H9 (cell line): ENCODE results near the gene FAM78B. TPM values are rescaled to one million over a fixed set of nuclear protein-coding genes. Genes with fewer than 3 reads are reported as not detected.
A peak's percentile ranks its signal among the peaks of the same experiment; 100 is the strongest.

Experiments
- DNase-seq: peaks from one replicate; pipeline ENCODE4 v3.0.0-alpha.2; 2017
- H2AFZ ChIP-seq: one replicate; pipeline ENCODE4 v1.6.1; 2013; ENCODE audit warnings: mild to moderate bottlenecking, low read length, control low read depth, moderate library complexity
- H2AK5ac ChIP-seq: 2 replicates; pipeline ENCODE4 v1.6.1; 2013; ENCODE audit warnings: low read length, control low read depth, mixed read lengths; ENCODE audit not compliant: insufficient read length
- H2BK120ac ChIP-seq: one replicate; pipeline ENCODE4 v1.6.1; 2013; ENCODE audit warnings: low read depth, mild to moderate bottlenecking, low read length, control low read depth, inconsistent platforms; ENCODE audit not compliant: poor library complexity, severe bottlenecking
- H2BK12ac ChIP-seq: 2 replicates; pipeline ENCODE4 v1.6.1; 2013; ENCODE audit warnings: low read length, control low read depth, mixed read lengths, low read depth; ENCODE audit not compliant: insufficient read length
- H2BK15ac ChIP-seq: 2 replicates; pipeline ENCODE4 v1.6.1; 2013; ENCODE audit warnings: low read depth, low read length, control low read depth
- H2BK20ac ChIP-seq: one replicate; pipeline ENCODE4 v1.6.1; 2013; ENCODE audit warnings: low read depth, mild to moderate bottlenecking, low read length, control low read depth, inconsistent platforms; ENCODE audit not compliant: poor library complexity, severe bottlenecking
- H2BK5ac ChIP-seq: 2 replicates; pipeline ENCODE4 v1.6.1; 2013; ENCODE audit warnings: low read length, control low read depth, mixed read lengths; ENCODE audit not compliant: insufficient read length
- H3K14ac ChIP-seq: 2 replicates; pipeline ENCODE4 v1.6.1; 2013; ENCODE audit warnings: low read length, control low read depth; ENCODE audit not compliant: insufficient read depth
- H3K18ac ChIP-seq: 2 replicates; pipeline ENCODE4 v1.6.1; 2013; ENCODE audit warnings: low read depth, mild to moderate bottlenecking, mixed read lengths, low read length, control low read depth; ENCODE audit not compliant: insufficient read length
- H3K23ac ChIP-seq: 2 replicates; pipeline ENCODE4 v1.6.1; 2013; ENCODE audit warnings: low read length, control low read depth, mixed read lengths, low read depth; ENCODE audit not compliant: insufficient read length
- H3K23me2 ChIP-seq: 2 replicates; pipeline ENCODE4 v1.6.1; 2013; ENCODE audit warnings: low read depth, mild to moderate bottlenecking, mixed read lengths, low read length, control low read depth; ENCODE audit not compliant: insufficient read length, poor library complexity, severe bottlenecking
- H3K27ac ChIP-seq: 2 replicates; pipeline ENCODE4 v1.5.1; 2013; ENCODE audit warnings: low read length, control low read depth, mixed read lengths, low read depth; ENCODE audit not compliant: insufficient read length
- H3K27me3 ChIP-seq: 2 replicates; pipeline ENCODE4 v1.6.1; 2013; ENCODE audit warnings: low read length, control low read depth, inconsistent platforms; ENCODE audit not compliant: insufficient read depth
- H3K4ac ChIP-seq: 2 replicates; pipeline ENCODE4 v1.6.1; 2013; ENCODE audit warnings: low read depth, mild to moderate bottlenecking, control low read depth, inconsistent platforms, low read length, moderate library complexity
- H3K4me1 ChIP-seq: 2 replicates; pipeline ENCODE4 v1.6.1; 2013; ENCODE audit warnings: low read length, control low read depth, inconsistent platforms; ENCODE audit not compliant: insufficient read depth
- H3K4me2 ChIP-seq: 2 replicates; pipeline ENCODE4 v1.6.1; 2013; ENCODE audit warnings: low read length, control low read depth, mixed read lengths; ENCODE audit not compliant: insufficient read length, insufficient read depth
- H3K56ac ChIP-seq: 2 replicates; pipeline ENCODE4 v1.6.1; 2013; ENCODE audit warnings: low read depth, mild to moderate bottlenecking, mixed read lengths, low read length, control low read depth; ENCODE audit not compliant: insufficient read length
- H3K79me1 ChIP-seq: 2 replicates; pipeline ENCODE4 v1.6.1; 2013; ENCODE audit warnings: low read depth, mild to moderate bottlenecking, moderate library complexity, low read length, control low read depth, inconsistent platforms; ENCODE audit not compliant: insufficient read depth, poor library complexity, severe bottlenecking
- H3K79me2 ChIP-seq: 2 replicates; pipeline ENCODE4 v1.6.1; 2013; ENCODE audit warnings: low read length, control low read depth, inconsistent platforms; ENCODE audit not compliant: insufficient read depth
- H3K9ac ChIP-seq: 2 replicates; pipeline ENCODE4 v1.6.1; 2013; ENCODE audit warnings: low read length, control low read depth, mixed read lengths; ENCODE audit not compliant: insufficient read length; ENCODE audit errors: extremely low read depth
- H3K9me3 ChIP-seq: one replicate; pipeline ENCODE4 v1.6.1; 2013; ENCODE audit warnings: low read depth, low read length, inconsistent platforms; ENCODE audit not compliant: control insufficient read depth
- H3T11ph ChIP-seq: one replicate; pipeline ENCODE4 v1.6.1; 2013; ENCODE audit warnings: mild to moderate bottlenecking, low read length, control low read depth, inconsistent platforms
- H4K20me1 ChIP-seq: one replicate; pipeline ENCODE4 v1.6.1; 2013; ENCODE audit not compliant: control insufficient read depth, insufficient read length, insufficient read depth
- H4K5ac ChIP-seq: 2 replicates; pipeline ENCODE4 v1.6.1; 2013; ENCODE audit warnings: low read depth, mild to moderate bottlenecking, mixed read lengths, low read length, control low read depth; ENCODE audit not compliant: insufficient read length
- H4K8ac ChIP-seq: replicated peaks from 2 replicates; pipeline ENCODE4 v1.6.1; 2013; ENCODE audit warnings: low read length, control low read depth, mixed read lengths, low read depth; ENCODE audit not compliant: insufficient read length
- H4K91ac ChIP-seq: 2 replicates; pipeline ENCODE4 v1.6.1; 2013; ENCODE audit warnings: low read depth, mild to moderate bottlenecking, moderate library complexity, mixed read lengths, low read length, control low read depth; ENCODE audit not compliant: insufficient read length
- H3K27ac Mint-ChIP-seq, 3 experiments: 2 replicates in 2 of 3; 3 replicates in 1 of 3; pipeline ENCODE4 v1.8.0; 2020 to 2021; ENCODE audit warnings: mixed read lengths in 3 of 3, mild to moderate bottlenecking in 1 of 3, moderate library complexity in 1 of 3
- H3K27me3 Mint-ChIP-seq: 2 replicates; pipeline ENCODE4 v1.8.0; 2021; ENCODE audit warnings: low read depth, mild to moderate bottlenecking, moderate library complexity, mixed read lengths
- H3K36me3 Mint-ChIP-seq, 3 experiments: 2 replicates in 2 of 3; 3 replicates in 1 of 3; pipeline ENCODE4 v1.8.0; 2020 to 2021; ENCODE audit warnings: low read depth in 3 of 3, mixed read lengths in 3 of 3; ENCODE audit not compliant: insufficient read depth in 1 of 3
- H3K4me1 Mint-ChIP-seq, 2 experiments: 2 replicates each; pipeline ENCODE4 v1.8.0; 2020; ENCODE audit warnings: mixed read lengths in 2 of 2
- H3K4me3 Mint-ChIP-seq, 2 experiments: 2 replicates in 1 of 2; 3 replicates in 1 of 2; pipeline ENCODE4 v1.8.0; 2020 to 2021; ENCODE audit warnings: mild to moderate bottlenecking in 2 of 2, mixed read lengths in 2 of 2, moderate library complexity in 1 of 2
- H3K9me3 Mint-ChIP-seq, 2 experiments: 2 replicates in 1 of 2; 3 replicates in 1 of 2; pipeline ENCODE4 v1.8.0; 2020; ENCODE audit warnings: mild to moderate bottlenecking in 2 of 2, mixed read lengths in 2 of 2, moderate library complexity in 1 of 2
- WGBS: extraction: QIAGEN DNeasy Blood & Tissue Kit; methylation state at CpG from one replicate; pipeline ENCODE4 v1.1.7; 2013; ENCODE audit warnings: missing lambda C conversion rate, low lambda C conversion rate, mixed read lengths; ENCODE audit not compliant: insufficient read length; ENCODE audit errors: extremely low coverage; 5-methylcytosine and 5-hydroxymethylcytosine counted together
- total RNA-seq: library from RNA; stranded (reverse); gene quantifications from 2 replicates; pipeline ENCODE4 v1.2.1, GENCODE V29; 2021
- TF ChIP-seq, protein P1 (sequence below): fragments of 200-600 bp; sonication (generic); conservative IDR thresholded peaks from 3 replicates; pipeline ENCODE4 v1.8.0; 2021; ENCODE audit warnings: antibody characterized with exemption, mild to moderate bottlenecking

The FAM78B gene
- total RNA-seq, 1 experiment from 2014 or later = 2.3 TPM

GRCh38 chr1:166167572-166167925 lies 748 bp upstream of the FAM78B start:
- Histone ChIP-seq H3K4me1 (peaks cover 5% of the 10 kb centered on the region; the same call in 1 of the 2 replicates), H3K4ac (no peak overlapping the region), H4K8ac (no peak overlapping the region), H2BK5ac (no peak overlapping the region), H4K20me1 (no peaks in the 10 kb centered on the region), H2BK20ac (no peak overlapping the region), H3T11ph (no peak overlapping the region), H3K27me3 (peaks cover 6% of the 10 kb centered on the region; the same call in 1 of the 2 replicates), H3K9ac (no peak overlapping the region), H2AFZ (no peak overlapping the region), H3K18ac (no peak overlapping the region), H2BK15ac (no peak overlapping the region), H4K91ac (no peak overlapping the region), H3K14ac (no peak overlapping the region), H3K23ac (no peak overlapping the region), H2BK120ac (no peak overlapping the region), H3K79me2 (no peaks in the 10 kb centered on the region), H3K4me2 (peak overlapping the region; percentile 58), H3K56ac (no peak overlapping the region), H4K5ac (no peak overlapping the region), H2AK5ac (no peak overlapping the region), H3K79me1 (no peaks in the 10 kb centered on the region), H3K23me2 (peaks cover 6% of the 10 kb centered on the region), H3K9me3 (no peaks in the 10 kb centered on the region), H2BK12ac (no peak overlapping the region), H3K27ac (no peak overlapping the region)
- no peaks in the 10 kb centered on the region; a peak in 1 of 5 replicates for H3K9me3 Mint-ChIP-seq
- WGBS = no CpG with 5 or more reads among the region's 5 CpGs
- H3K27ac Mint-ChIP-seq = no peak overlapping the region
- peaks cover 59% of the 10 kb centered on the region for H3K27me3 Mint-ChIP-seq
- peak overlapping the region; percentile 71 to 81 for H3K4me3 Mint-ChIP-seq
- H3K4me1 Mint-ChIP-seq = peaks cover 28% of the 10 kb centered on the region in 2 experiments
- TF ChIP-seq, protein P1, sequence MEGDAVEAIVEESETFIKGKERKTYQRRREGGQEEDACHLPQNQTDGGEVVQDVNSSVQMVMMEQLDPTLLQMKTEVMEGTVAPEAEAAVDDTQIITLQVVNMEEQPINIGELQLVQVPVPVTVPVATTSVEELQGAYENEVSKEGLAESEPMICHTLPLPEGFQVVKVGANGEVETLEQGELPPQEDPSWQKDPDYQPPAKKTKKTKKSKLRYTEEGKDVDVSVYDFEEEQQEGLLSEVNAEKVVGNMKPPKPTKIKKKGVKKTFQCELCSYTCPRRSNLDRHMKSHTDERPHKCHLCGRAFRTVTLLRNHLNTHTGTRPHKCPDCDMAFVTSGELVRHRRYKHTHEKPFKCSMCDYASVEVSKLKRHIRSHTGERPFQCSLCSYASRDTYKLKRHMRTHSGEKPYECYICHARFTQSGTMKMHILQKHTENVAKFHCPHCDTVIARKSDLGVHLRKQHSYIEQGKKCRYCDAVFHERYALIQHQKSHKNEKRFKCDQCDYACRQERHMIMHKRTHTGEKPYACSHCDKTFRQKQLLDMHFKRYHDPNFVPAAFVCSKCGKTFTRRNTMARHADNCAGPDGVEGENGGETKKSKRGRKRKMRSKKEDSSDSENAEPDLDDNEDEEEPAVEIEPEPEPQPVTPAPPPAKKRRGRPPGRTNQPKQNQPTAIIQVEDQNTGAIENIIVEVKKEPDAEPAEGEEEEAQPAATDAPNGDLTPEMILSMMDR = no peak
- no peaks in the 10 kb centered on the region for H3K36me3 Mint-ChIP-seq
- no peak for DNase-seq
